GM10266 (cell line): ENCODE results near the gene C1orf210.

Experiments
- DNase-seq: peaks from one replicate; pipeline ENCODE4 v3.0.0; 2012; ENCODE audit errors: extremely low spot score
- TF ChIP-seq, protein P1 (sequence below): IDR thresholded peaks from 2 replicates; pipeline ENCODE4 v1.5.1; 2012; ENCODE audit warnings: mild to moderate bottlenecking, low read depth; ENCODE audit not compliant: control insufficient read depth, insufficient read depth; ENCODE audit errors: missing control alignments

C1orf210 gene

DNA sequence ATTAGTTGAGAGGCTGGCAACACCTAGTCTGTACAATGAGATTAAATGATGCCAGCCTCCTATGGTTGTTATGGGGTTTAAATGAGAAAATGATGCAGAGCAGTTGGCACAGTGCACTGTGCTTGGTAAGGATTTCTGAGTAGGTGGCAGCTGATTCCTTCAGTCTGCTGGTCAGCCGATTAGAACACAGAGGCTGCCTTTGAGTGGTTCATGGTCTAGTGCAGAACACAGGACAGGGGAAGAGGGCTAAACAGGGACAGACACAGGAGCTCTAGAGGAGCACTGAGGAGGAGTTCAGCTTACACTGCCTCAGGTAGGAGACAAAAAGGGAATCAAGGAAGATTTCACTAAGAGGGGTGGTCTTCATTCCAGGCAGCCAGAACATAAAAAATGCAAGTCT is 16.8 kb upstream of the C1orf210 start:
- no peak for DNase-seq
- TF ChIP-seq, protein P1, sequence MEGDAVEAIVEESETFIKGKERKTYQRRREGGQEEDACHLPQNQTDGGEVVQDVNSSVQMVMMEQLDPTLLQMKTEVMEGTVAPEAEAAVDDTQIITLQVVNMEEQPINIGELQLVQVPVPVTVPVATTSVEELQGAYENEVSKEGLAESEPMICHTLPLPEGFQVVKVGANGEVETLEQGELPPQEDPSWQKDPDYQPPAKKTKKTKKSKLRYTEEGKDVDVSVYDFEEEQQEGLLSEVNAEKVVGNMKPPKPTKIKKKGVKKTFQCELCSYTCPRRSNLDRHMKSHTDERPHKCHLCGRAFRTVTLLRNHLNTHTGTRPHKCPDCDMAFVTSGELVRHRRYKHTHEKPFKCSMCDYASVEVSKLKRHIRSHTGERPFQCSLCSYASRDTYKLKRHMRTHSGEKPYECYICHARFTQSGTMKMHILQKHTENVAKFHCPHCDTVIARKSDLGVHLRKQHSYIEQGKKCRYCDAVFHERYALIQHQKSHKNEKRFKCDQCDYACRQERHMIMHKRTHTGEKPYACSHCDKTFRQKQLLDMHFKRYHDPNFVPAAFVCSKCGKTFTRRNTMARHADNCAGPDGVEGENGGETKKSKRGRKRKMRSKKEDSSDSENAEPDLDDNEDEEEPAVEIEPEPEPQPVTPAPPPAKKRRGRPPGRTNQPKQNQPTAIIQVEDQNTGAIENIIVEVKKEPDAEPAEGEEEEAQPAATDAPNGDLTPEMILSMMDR: no peak

DNA sequence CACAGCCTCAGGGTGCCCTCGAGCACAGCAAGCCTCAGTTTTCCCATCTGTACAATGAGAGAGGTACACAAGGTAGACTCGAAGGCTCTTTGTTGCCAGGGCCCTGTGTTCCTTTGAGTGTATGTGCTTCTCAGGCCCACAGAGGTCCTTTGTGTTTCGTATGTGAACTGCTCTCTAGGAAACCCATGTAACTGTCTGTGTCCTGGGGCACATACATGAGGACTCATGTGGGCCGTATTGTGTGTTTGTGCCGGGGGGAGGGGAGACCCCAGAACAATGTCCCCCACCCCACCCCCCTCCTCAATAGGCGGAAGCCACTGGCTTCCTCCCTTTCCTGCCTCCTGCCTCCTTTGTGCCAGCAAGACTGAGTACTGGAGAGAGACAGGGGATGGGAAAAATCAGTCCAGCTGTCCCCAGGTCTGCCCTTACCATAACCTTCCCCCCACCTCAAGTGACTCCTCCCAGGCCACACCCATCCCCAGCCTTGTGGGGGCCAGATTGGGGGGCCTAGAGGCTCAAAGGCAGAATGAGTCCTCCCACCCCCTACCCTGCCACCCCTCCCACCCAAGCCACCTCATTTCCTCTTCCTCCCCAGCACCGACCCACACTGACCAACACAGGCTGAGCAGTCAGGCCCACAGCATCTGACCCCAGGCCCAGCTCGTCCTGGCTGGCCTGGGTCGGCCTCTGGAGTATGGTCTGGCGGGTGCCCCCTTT is 15.2 kb upstream of the C1orf210 start, which contains the start of gene TIE1:
Gene TIE1, plus strand, starts transcription at position 605 of the 717 bp plus-strand sequence. Its CDS starts 90 bp downstream, at position 695.
- DNase-seq: no peak

DNA sequence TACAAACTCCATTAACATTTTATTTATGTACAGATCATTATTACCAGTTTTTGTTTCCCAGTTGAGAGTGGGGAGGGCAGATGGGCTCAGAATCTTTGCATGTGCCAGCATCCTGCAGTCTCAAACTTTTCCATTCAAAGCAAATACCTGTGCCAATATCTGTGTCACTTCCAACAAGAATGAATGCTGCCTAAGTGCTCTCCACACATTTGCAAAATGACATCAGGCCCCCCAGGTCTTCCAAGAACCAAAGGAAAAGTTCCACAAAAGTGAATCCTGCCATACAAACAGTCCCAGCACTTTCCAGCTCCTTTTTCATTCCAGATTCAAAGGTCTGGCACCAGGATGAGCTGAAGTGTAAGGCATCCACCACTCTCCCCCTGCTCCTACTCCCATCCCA is 13.7 kb upstream of the C1orf210 start:
- TF ChIP-seq, protein P1: no peak
- no peak for DNase-seq

More for the DNA sequence above, 15.2 kb upstream of the C1orf210 start, which contains the start of gene TIE1:
- TF ChIP-seq, protein P1: no peak

DNA sequence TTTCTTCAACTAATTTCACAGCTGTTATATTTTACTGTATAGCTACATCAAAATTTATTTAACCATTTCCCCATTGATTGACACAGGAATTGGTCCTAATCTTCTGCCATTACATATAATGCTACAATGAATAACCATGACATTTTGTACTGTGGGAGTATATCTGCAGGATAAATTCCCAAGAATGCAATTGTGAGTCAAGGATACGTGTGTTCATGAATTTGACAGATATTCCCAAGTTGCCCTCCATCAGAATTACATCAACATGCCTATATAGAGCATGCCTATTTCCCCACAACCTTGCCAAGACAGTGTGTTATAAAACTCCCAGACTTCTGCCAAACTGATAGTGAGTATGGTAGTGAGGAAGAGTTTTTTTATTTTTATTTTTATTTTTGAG is 12.7 kb upstream of the C1orf210 start:
- no peak for DNase-seq
- TF ChIP-seq, protein P1: no peak

DNA sequence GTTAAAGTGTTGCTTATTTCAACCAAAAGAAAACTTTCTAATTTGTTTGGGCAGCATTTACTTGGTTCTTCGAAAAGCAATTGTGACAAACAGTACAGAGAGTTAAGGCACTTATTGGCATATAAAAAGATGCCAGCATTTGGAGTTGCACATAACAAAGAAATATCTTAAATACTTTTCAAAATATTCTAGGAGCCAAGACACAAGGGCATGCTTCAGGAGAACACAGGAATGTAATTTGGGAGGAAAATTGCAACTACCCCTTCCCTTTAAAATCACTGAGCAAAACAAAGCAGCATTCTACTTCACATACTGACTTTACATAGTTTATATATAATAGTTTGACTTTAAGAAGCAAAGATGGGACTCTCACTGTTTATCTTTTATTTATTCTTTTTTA is 10.8 kb upstream of the C1orf210 start:
- TF ChIP-seq, protein P1: no peak
- no peak for DNase-seq

DNA sequence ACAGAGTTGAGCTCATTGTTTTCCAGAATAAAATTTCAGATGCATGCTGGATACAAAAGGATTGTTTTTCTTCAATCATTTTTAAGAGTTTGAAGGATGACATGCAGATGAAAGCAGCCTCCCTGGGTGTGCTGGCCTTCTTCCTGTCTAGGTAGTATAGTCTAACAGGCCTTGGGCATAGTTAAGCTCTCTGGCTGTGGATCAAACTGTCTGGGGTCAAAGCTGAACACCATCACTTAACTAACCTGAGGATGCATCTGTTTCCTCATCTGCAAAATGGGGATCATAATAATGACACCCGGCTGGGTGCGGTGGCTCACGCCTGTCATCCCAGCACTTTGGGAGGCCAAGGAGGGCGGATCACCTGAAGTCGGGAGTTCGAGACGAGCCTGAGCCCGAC is 9.4 kb upstream of the C1orf210 start:
- TF ChIP-seq, protein P1: no peak
- no peak for DNase-seq
